Measurements from ENCODE around the gene CYP51A1. TPM values are rescaled to one million over a fixed set of nuclear protein-coding genes. Genes with fewer than 3 reads are reported as not detected.

CYP51A1 gene
- total and polyA plus RNA-seq, 2 of the 13 experiments (the other 11 are each of a cell fraction or from before 2014, with no cell fraction given): 15.4 to 260 TPM

- peak; percentile 76 for TF ChIP-seq ZGPAT (CRISPR knock-in tag; IDR thresholded peaks at IDR 0.05)
- peak; percentile 17; the same call in 1 of the 2 replicates for TF ChIP-seq ZNF816 (CRISPR knock-in tag; IDR thresholded peaks at IDR 0.05; ENCODE audit: borderline replicate concordance)
- peak; percentile 22; the same call in 1 of the 2 replicates for TF ChIP-seq PHF20 (CRISPR knock-in tag; IDR thresholded peaks at IDR 0.05)
- TF ChIP-seq ZNF552 (CRISPR knock-in tag; IDR thresholded peaks at IDR 0.05; ENCODE audit: borderline replicate concordance): peak; percentile 59; the same call in 1 of the 2 replicates
- no peak; the same call in 1 of the 2 replicates for TF ChIP-seq ZSCAN29 (CRISPR knock-in tag; conservative IDR thresholded peaks at IDR 0.05)
- TF ChIP-seq, protein P1, sequence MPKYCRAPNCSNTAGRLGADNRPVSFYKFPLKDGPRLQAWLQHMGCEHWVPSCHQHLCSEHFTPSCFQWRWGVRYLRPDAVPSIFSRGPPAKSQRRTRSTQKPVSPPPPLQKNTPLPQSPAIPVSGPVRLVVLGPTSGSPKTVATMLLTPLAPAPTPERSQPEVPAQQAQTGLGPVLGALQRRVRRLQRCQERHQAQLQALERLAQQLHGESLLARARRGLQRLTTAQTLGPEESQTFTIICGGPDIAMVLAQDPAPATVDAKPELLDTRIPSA (CRISPR knock-in tag; IDR thresholded peaks at IDR 0.05; ENCODE audit: borderline replicate concordance): peak; percentile 85; the same call in 1 of the 2 replicates
- TF ChIP-seq SNRNP70 (IDR thresholded peaks at IDR 0.05; ENCODE audit: low read depth, low read length): no peak
- no peak for TF ChIP-seq TCF7 (IDR thresholded peaks at IDR 0.05; ENCODE audit: low read depth)
- 0 out of 2 replicates have a peak, but pooled peaks have one; percentile 53 for TF ChIP-seq AKAP8 (CRISPR knock-in tag; IDR thresholded peaks at IDR 0.05)
- no peak for TF ChIP-seq ZNF282 (IDR thresholded peaks at IDR 0.05; ENCODE audit: partially characterized antibody)
- TF ChIP-seq ZNF292 (CRISPR knock-in tag; IDR thresholded peaks at IDR 0.05; ENCODE audit: borderline replicate concordance, low read depth): no peak; the same call in 1 of the 2 replicates
- peak; percentile 77 for TF ChIP-seq ARHGAP35 (CRISPR knock-in tag; IDR thresholded peaks at IDR 0.05; ENCODE audit: borderline replicate concordance)
- TF ChIP-seq, protein P2, sequence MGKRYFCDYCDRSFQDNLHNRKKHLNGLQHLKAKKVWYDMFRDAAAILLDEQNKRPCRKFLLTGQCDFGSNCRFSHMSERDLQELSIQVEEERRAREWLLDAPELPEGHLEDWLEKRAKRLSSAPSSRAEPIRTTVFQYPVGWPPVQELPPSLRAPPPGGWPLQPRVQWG (CRISPR knock-in tag; IDR thresholded peaks at IDR 0.05; ENCODE audit: borderline replicate concordance, low read depth): no peak
- peak; percentile 69 for TF ChIP-seq ETV5 (CRISPR knock-in tag; IDR thresholded peaks at IDR 0.05; ENCODE audit: borderline replicate concordance)
- TF ChIP-seq, protein P3, sequence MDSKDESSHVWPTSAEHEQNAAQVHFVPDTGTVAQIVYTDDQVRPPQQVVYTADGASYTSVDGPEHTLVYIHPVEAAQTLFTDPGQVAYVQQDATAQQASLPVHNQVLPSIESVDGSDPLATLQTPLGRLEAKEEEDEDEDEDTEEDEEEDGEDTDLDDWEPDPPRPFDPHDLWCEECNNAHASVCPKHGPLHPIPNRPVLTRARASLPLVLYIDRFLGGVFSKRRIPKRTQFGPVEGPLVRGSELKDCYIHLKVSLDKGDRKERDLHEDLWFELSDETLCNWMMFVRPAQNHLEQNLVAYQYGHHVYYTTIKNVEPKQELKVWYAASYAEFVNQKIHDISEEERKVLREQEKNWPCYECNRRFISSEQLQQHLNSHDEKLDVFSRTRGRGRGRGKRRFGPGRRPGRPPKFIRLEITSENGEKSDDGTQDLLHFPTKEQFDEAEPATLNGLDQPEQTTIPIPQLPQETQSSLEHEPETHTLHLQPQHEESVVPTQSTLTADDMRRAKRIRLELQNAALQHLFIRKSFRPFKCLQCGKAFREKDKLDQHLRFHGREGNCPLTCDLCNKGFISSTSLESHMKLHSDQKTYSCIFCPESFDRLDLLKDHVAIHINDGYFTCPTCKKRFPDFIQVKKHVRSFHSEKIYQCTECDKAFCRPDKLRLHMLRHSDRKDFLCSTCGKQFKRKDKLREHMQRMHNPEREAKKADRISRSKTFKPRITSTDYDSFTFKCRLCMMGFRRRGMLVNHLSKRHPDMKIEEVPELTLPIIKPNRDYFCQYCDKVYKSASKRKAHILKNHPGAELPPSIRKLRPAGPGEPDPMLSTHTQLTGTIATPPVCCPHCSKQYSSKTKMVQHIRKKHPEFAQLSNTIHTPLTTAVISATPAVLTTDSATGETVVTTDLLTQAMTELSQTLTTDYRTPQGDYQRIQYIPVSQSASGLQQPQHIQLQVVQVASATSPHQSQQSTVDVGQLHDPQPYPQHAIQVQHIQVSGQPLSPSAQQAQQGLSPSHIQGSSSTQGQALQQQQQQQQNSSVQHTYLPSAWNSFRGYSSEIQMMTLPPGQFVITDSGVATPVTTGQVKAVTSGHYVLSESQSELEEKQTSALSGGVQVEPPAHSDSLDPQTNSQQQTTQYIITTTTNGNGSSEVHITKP (CRISPR knock-in tag; IDR thresholded peaks at IDR 0.05; ENCODE audit: low read depth): no peak
- TF ChIP-seq ZNF713 (CRISPR knock-in tag; IDR thresholded peaks at IDR 0.05): no peak
- no peak for TF ChIP-seq PLRG1 (conservative IDR thresholded peaks at IDR 0.05)
- TF ChIP-seq ZNF619 (CRISPR knock-in tag; IDR thresholded peaks at IDR 0.05): no peak
- 0 out of 2 replicates have a peak, but pooled peaks have one; percentile 72 for TF ChIP-seq NFKBIZ (CRISPR knock-in tag; IDR thresholded peaks at IDR 0.05)
- no peak for TF ChIP-seq SOX6 (IDR thresholded peaks at IDR 0.05)
- peak; percentile 67 for TF ChIP-seq SOX6 (CRISPR knock-in tag; IDR thresholded peaks at IDR 0.05)
- TF ChIP-seq EP300 (IDR thresholded peaks at IDR 0.05; ENCODE audit: low read depth in 2 of 2, low read length in 2 of 2): no peak; a peak in 1 of 4 replicates
- peak; percentile 70; the same call in 1 of the 2 replicates for TF ChIP-seq EP300 (CRISPR knock-in tag; IDR thresholded peaks at IDR 0.05; ENCODE audit: borderline replicate concordance)
- no peak for TF ChIP-seq ZFP36L2 (CRISPR knock-in tag; IDR thresholded peaks at IDR 0.05)
Observed at GRCh38 chr7:92134271-92135051, at the start of gene CYP51A1 (continued).

Measured in HepG2 (cell line).